GM19035 (cell line): ENCODE data around the gene OVOL2.

ENCODE experiments used
- ATAC-seq: cut with Tn5 transposase; IDR thresholded peaks from one replicate; pipeline ENCODE4 v1.9.1; 2021; ENCODE audit not compliant: unreplicated experiment

OVOL2 gene

DNA sequence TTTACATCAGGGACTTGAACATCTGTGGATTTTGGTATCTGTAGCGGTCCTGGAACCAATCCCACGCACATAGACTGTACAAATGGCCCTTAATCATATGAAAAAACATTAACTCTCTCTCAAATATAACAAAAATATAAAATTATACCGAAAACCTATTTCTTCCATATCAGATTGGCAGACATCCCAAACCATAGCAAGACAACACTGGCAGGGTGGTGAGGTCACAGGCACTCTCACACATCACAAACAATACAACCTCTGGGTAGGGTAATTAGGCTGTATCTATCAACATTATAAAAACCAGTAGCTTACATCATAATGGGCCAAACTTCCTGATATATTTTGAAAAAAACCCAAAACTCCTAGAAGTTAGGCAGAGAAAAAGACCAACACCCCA lies 40.9 kb downstream of the OVOL2 start:
- ATAC-seq = no peak

- ATAC-seq = no peak
These were observed 43.3 kb downstream of the OVOL2 start for GRCh38 chr20:18014411-18014810.

- no peak for ATAC-seq
These were observed 44.8 kb downstream of the OVOL2 start for GRCh38 chr20:18012901-18013300.

DNA sequence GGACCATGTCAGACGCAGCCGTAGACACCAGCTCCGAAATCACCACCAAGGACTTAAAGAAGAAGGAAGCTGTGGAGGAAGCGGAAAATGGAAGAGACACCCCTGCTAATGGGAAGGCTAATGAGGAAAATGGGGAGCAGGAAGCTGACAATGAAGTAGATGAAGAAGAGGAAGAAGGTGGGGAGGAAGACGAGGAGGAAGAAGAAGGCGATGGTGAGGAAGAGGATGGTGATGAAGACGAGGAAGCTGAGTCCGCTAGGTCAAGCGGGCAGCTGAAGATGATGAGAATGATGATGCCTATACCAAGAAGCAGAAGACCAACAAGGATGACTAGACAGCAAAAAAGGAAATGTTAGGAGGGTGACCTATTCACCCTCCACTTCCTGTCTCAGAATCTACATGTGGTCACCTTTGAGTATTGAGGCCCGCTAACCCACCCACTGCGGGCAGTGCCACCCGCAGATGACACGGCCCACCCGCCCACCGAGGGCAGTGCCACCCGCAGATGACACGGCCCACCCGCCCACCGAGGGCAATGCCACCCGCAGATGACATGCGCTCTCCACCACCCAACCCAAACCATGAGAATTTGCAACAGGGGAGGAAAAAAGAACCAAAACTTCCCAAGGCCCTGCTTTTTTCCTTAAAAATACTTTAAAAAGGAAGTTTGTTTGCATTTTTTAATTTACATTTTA lies 45.6 kb downstream of the OVOL2 start:
- no peak for ATAC-seq

DNA sequence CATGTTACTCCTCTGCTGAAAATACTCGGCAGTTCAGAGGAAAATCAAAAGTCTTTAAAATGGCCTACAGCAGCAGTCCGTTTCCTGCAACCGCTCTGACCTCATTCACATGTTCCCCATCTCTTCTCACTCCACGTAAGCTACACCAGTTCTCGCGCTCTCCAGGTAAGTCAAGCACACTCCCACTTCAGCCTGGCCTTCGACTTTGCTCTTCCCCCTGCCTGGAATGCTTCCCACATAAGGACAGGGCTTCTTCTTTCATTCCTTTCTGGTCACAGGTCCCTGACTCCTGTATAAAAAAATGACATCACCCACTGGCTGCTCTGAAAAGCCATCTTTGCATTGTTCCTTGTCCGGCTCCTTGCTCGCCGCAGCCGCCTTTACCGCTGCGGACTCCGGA lies 46.2 kb downstream of the OVOL2 start:
- no peak for ATAC-seq

DNA sequence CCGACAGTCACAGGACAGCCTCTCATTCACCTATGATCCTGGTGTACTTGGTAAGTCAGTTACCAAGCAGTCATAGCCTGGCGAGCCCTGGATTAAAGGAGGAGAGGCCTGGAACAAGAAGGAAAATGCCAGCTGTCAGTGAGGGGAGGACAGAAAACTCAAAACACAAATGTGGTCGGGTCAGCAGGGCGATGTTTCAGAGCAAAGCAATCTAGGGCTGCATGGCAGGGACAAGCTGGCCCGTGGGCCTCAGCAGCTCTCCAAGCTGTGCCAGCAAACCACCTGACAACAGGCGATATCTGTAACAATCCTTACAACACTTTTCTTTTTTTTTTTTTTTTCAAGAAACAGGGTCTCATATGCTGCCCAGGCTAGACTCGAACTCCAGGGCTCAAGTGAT lies 48.6 kb downstream of the OVOL2 start:
- ATAC-seq = no peak

- no peak for ATAC-seq
These were observed 50.0 kb downstream of the OVOL2 start for GRCh38 chr20:18007534-18008292.

- no peak for ATAC-seq
These were observed 51.0 kb downstream of the OVOL2 start for GRCh38 chr20:18006684-18007083.

GRCh38 chr20:18005990-18006364 lies 51.7 kb downstream of the OVOL2 start:
- ATAC-seq = no peak

DNA sequence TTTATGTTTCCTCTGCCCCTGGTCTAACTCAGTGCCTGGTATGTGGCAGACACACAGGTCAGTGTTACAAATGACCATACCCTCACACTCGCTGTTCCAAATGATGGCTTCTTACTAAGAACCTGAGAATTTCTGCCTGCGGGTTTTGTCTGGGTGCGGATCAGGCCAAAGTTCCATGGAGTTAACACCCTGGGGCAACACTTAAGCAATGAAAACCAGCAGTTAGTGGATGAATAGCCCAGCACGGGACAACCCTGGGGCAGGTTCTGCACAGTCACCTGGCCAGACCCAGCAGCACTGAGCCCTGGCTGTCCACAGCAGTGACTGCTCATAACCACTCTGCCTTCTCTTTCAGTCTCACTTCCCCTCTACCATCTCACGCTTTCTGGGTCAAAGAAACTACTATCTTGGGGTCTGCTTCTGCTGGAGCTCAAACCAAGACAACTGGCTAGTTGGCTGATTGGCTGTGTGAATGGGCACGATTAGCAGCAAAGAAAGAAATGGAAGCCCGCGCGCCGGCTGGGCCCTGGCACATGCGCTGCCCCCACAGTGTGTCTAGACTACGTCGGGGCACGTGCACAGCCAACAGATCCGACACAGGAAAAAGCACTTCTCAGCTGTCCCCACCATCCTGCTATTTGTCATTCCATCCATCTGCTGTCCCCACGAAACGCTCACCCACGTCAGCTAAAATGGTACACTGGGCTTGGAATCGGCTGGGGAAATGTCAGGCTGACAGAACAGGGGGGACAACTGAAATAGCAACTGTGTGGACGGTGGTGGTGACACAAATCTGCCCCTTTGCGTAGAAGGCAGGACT lies 52.3 kb downstream of the OVOL2 start:
- peak; percentile 86 for ATAC-seq

DNA sequence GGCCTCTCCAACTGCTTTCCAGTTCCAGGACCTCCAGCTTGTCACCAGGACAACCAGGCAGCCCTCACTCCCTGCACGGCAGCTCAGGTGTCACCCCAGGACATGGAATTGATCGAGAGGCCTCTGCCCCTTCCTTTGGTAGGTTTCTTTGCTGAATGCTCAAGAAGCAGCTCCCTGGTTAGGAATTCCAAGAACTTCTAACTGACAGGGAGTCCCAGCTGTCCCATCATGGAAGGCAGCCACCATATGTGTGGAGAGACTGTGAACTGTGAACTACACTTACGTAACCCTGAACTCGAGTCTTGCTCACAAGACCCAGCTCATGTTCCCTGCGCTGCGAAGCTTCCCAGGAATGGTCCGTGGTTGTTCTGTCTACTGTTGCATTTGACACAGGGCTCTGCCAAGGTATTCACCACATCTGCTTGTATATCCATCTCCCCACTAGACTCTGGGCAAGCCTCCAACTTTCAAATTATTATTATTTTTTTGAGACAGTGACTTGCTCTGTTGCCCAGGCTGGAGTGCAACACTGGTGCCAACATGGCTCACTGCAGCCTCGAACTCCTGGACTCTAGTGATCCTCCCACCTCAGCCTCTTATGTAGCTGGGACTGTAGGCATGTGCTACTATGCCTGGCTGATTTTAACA lies 53.2 kb downstream of the OVOL2 start:
- ATAC-seq = no peak

DNA sequence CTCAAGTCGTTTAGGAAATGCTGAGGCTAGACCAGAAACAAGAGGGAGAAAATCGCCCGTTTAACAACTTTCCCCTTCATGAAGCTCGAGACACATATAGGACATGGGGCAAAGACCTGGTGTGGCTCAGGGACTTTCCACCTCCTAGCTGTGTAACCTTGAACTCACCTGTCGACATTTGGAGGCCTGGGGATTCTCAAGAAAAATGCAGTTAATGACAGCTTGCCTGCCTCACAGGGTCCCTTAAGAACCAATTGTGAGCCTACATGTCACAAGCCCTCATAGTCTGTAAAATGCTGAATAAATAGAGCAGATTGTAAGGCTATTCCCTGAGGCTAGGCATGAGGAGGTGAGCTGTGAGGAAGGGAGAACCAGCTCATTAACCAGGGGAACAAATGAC lies 53.8 kb downstream of the OVOL2 start:
- ATAC-seq = peak; percentile 47

GRCh38 chr20:18001131-18001921 lies 56.4 kb downstream of the OVOL2 start:
- ATAC-seq = no peak

DNA sequence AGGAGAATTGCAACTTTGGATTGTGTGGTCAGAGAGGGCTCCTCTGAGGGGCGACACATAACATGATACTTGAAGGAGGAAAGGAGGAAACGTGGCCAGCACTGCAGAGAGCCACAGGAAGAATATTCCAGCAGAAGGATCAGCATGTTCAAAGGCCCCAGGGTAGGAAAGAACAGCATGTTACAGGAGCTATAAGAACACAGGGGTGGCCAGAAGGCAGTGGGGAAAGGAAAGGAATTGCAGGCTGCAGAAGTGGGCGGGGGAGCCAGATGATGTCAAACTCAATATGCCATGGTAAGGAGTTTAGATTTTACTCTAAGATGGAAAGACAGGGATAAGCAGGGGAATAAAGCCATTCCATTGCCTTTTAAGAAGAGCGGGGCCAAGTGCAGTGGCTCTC lies 58.1 kb downstream of the OVOL2 start:
- no peak for ATAC-seq

- no peak for ATAC-seq
These were observed 59.3 kb downstream of the OVOL2 start for GRCh38 chr20:17998446-17998845.

DNA sequence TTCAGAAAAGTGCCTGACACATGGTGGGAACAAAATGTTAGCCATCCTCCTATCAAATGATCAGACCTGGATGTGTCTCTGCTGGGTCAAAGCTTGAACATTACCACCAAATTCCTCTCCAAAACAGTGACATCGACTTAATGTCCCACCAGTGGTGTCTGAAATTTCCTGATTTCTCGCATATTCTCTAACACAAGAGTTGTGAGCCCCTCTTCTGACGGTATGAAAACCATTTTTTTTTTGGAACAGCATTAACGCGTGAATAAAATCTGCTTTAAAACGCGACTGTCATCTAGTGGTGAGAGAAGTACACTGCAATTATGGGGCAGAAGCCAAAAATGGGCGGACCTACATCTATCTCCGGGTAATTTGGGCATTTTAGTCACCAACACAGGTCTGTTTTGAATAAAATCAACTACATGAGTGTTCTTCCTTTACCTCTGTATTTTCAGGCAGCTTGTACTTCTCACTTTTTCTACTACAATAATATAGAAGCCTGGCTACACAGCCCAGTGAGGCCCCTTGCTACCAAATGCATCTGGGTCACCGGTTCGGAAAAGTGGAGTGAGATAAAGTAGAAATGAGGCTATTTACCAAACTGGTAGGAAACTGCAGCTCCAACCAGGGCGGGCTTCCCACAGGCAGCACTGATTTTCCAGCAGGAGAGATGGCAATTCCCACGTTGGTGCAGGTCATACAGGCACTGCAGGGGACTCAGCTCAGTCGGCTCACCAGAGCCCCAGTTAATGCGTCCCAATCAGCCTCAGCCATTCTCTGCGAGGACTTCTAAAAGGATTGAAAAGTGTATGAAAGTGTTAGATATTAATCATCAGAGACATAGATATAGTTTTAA lies 61.5 kb downstream of the OVOL2 start:
- no peak for ATAC-seq

DNA sequence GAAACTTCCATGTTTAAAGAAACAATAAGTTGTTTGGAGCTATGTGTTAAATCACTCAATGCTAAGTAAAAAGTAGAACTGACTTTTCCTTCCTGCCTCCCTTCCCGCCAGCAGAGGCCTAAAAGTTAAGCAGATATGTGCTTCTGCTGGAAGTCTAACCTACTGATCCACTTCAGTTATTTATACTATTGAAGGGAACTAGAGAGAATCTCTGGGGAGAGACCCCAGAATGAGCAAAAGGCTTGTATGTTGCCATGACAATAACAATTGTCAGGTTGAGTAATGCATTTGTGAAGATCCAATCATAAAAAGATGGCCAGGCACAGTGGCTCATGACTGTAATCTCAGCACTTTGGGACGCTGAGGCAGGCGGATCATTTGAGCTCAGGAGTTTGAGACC lies 64.2 kb downstream of the OVOL2 start:
- no peak for ATAC-seq

GRCh38 chr20:17992847-17993513 lies 64.7 kb downstream of the OVOL2 start:
- no peak for ATAC-seq

DNA sequence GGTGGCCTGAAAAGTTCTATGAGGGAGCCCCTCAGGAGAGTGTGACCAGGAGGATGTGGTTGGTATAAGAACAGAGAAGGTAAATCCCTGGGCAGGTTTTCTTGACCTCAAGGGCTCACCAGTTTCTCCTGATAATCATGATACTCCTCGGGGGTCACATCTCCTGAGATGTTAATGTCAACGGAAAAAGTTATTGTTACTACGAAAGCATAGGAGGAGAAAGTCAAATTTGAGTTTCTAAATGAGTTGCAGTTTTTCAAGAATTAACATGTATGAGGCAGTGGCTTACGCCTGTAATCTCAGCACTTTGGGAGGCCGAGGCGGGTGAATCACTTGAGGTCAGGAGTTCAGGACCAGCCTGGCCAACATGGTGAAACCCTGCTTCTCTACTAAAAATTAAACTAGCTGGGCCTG lies 65.5 kb downstream of the OVOL2 start:
- ATAC-seq = no peak
